SK-N-SH (cell line): ENCODE measurements around the gene VPS8.

ENCODE experiments used
- CTCF ChIP-seq: fragments of 200-600 bp; sonication (generic); IDR thresholded peaks from 2 replicates; pipeline ENCODE4 v1.6.1; 2017; ENCODE audit warnings: antibody characterized with exemption, mild to moderate bottlenecking, moderate library complexity
- GATA2 ChIP-seq: sonication (generic); formaldehyde crosslinking; IDR thresholded peaks from 2 replicates; pipeline ENCODE4 v1.5.0; 2020; ENCODE audit warnings: mild to moderate bottlenecking, missing genetic modification reagents
- MAX ChIP-seq: IDR thresholded peaks from 2 replicates; pipeline ENCODE4 v1.4.0; 2012; ENCODE audit warnings: low read depth
- REST ChIP-seq: IDR thresholded peaks from 2 replicates; pipeline ENCODE4 v1.6.1; 2012; ENCODE audit warnings: mild to moderate bottlenecking, low read depth, low read length, moderate library complexity
- TAF1 ChIP-seq: IDR thresholded peaks from 2 replicates; pipeline ENCODE4 v1.6.1; 2012; ENCODE audit warnings: low read depth, mild to moderate bottlenecking, low read length, moderate library complexity, borderline replicate concordance
- ZBTB33 ChIP-seq: IDR thresholded peaks from 2 replicates; pipeline ENCODE4 v1.4.0; 2012; ENCODE audit warnings: low read depth, borderline replicate concordance

- no peak for TF ChIP-seq CTCF
- no peak for TF ChIP-seq TAF1
- TF ChIP-seq REST = no peak
- no peak for TF ChIP-seq ZBTB33
- TF ChIP-seq GATA2 = no peak
- TF ChIP-seq MAX = no peak
Measured at GRCh38 chr3:184911570-184911969, 99.6 kb downstream of the VPS8 start.
